Keratinocyte (primary cell): Measurements from ENCODE around the gene TEX44.

Experiments
- EZH2 ChIP-seq: IDR thresholded peaks from one replicate; pipeline ENCODE4 v1.6.1; 2012; ENCODE audit warnings: inconsistent platforms, mild to moderate bottlenecking, low read length, moderate library complexity
- TF ChIP-seq, protein P1 (sequence below), 3 experiments: IDR thresholded peaks in 1 of 3; conservative IDR thresholded peaks in 1 of 3; optimal IDR thresholded peaks in 1 of 3; 2 replicates in 2 of 3; 3 replicates in 1 of 3; pipeline versions ENCODE3 to v1.5.1; 2011; ENCODE audit warnings: low read length in 3 of 3, mild to moderate bottlenecking in 3 of 3, moderate library complexity in 2 of 3, control low read depth in 1 of 3, inconsistent platforms in 1 of 3; ENCODE audit not compliant: insufficient read depth in 2 of 3; ENCODE audit errors: extremely low read depth in 1 of 3

DNA sequence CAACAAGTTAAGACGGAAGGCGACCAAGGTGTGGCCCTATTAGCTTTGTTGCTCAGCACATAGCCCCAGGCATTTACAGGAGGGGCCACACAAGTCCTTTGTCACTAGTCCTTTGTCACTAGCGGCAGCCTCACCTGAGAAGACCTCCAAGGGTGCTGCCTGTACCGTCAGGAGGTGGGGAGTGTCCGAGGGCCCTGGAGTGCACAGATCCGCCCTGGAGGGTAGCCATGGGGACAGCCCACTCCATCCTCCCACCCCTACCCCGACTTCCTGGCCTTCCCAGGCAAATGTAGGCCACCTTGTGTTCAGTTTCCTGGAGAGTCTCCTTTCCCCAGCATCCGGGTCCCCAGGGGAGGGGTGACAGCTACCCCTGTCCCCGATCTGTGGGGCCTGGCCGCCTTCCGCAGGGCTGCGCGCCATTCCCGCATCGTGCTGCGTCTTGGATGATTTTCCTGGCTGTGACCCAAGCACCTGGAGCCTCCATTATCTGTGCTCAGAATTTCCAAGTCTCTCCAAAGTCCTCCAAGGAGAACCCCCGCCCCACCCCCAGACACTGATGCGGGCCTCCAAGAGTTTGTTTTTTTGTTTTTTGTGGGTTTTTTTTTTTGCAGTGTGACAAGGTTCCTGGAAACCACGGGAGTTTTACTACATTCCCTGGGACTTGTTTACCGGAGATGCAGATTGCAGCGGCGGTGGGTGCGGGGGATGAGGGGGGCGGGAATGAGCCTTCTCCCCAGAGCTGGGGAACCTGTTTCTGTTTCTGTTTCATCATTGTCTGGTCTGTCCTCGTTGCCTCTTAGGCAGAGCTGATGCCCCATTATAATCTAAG is 28.6 kb downstream of the TEX44 start:
- TF ChIP-seq, protein P1, sequence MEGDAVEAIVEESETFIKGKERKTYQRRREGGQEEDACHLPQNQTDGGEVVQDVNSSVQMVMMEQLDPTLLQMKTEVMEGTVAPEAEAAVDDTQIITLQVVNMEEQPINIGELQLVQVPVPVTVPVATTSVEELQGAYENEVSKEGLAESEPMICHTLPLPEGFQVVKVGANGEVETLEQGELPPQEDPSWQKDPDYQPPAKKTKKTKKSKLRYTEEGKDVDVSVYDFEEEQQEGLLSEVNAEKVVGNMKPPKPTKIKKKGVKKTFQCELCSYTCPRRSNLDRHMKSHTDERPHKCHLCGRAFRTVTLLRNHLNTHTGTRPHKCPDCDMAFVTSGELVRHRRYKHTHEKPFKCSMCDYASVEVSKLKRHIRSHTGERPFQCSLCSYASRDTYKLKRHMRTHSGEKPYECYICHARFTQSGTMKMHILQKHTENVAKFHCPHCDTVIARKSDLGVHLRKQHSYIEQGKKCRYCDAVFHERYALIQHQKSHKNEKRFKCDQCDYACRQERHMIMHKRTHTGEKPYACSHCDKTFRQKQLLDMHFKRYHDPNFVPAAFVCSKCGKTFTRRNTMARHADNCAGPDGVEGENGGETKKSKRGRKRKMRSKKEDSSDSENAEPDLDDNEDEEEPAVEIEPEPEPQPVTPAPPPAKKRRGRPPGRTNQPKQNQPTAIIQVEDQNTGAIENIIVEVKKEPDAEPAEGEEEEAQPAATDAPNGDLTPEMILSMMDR (optimal IDR thresholded peaks at IDR 0.05 in 1 of 3, IDR thresholded peaks at IDR 0.05 in 1 of 3, conservative IDR thresholded peaks at IDR 0.05 in 1 of 3; ENCODE audit: extremely low read depth in 1 of 3, insufficient read depth in 2 of 3, low read length in 3 of 3) = no peak
- TF ChIP-seq EZH2 = no peak
